Measurements from ENCODE around the gene EDARADD. TPM values are rescaled to one million over a fixed set of nuclear protein-coding genes. Genes with fewer than 3 reads are reported as not detected.
"Not testable (repeated sequence)": the region's sequence is repeated elsewhere in the genome, so short reads cannot be mapped to it uniquely, and the experiment has no call there.

Gene EDARADD
- total RNA-seq, 4 donors from 2014 or later = 0.55 to 2.6 (median 1.2) TPM; not detected in 1

DNA sequence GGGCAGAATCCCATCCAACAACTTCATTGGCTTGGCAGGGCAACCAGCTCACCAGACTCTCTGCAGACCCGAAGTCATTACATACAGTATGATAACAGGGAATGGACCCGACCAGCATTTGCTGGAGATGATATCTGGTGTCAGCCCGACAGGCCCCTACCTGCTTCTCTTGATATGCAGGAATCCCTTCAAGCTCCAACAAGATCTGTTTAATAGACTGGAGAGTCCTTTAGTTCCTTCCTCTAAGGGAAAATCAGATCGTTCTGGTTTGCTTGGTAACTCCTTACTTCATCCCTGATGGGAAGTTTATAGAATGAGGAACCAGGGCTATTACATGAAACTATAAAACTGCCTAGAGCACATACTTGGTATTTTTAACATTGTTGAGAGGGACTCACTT lies 61.2 kb downstream of the EDARADD start:
- DNase-seq = no peak
- no peak overlapping the region for H3K27ac ChIP-seq
- no peaks in the 10 kb centered on the region for H3K4me1 ChIP-seq
- intact Hi-C loops (cut with DNase I; ENCODE audit: low total_unique reads) = no loop called here
- H3K4me3 ChIP-seq = no peak overlapping the region
- TF ChIP-seq, protein P1, sequence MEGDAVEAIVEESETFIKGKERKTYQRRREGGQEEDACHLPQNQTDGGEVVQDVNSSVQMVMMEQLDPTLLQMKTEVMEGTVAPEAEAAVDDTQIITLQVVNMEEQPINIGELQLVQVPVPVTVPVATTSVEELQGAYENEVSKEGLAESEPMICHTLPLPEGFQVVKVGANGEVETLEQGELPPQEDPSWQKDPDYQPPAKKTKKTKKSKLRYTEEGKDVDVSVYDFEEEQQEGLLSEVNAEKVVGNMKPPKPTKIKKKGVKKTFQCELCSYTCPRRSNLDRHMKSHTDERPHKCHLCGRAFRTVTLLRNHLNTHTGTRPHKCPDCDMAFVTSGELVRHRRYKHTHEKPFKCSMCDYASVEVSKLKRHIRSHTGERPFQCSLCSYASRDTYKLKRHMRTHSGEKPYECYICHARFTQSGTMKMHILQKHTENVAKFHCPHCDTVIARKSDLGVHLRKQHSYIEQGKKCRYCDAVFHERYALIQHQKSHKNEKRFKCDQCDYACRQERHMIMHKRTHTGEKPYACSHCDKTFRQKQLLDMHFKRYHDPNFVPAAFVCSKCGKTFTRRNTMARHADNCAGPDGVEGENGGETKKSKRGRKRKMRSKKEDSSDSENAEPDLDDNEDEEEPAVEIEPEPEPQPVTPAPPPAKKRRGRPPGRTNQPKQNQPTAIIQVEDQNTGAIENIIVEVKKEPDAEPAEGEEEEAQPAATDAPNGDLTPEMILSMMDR (IDR thresholded peaks at IDR 0.05) = no peak
- TF ChIP-seq POLR2A (IDR thresholded peaks at IDR 0.05) = no peak
- no peaks in the 10 kb centered on the region for H3K27me3 ChIP-seq
- H3K9me3 ChIP-seq = no peaks in the 10 kb centered on the region
- no peaks in the 10 kb centered on the region for H3K36me3 ChIP-seq

DNA sequence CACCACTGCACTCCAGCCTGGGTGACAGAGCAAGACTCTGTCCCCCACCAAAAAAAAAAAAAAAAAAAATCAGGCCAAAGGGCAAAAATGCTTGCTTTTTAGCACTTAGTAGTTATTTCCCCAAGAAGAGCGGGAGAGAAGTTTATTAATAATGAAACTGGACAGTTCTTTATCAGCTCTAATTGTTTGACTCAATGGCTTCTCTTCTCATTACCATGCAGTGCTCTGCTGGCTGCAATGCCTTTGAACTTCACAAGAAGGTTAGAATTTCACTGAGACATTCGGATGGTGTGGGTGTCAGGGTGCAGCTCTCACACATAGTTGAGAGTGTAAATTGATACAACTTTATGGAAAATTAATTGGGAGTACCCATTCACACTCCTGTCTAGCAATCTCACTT lies 63.7 kb downstream of the EDARADD start:
- intact Hi-C loops (cut with DNase I; ENCODE audit: low total_unique reads) = no loop called here
- H3K9me3 ChIP-seq = no peaks in the 10 kb centered on the region
- H3K36me3 ChIP-seq = no peaks in the 10 kb centered on the region
- DNase-seq = no peak
- H3K27me3 ChIP-seq = no peaks in the 10 kb centered on the region
- no peak overlapping the region for H3K27ac ChIP-seq
- TF ChIP-seq, protein P1 (IDR thresholded peaks at IDR 0.05) = no peak
- TF ChIP-seq POLR2A (IDR thresholded peaks at IDR 0.05) = no peak
- no peaks in the 10 kb centered on the region for H3K4me1 ChIP-seq
- H3K4me3 ChIP-seq = no peak overlapping the region

DNA sequence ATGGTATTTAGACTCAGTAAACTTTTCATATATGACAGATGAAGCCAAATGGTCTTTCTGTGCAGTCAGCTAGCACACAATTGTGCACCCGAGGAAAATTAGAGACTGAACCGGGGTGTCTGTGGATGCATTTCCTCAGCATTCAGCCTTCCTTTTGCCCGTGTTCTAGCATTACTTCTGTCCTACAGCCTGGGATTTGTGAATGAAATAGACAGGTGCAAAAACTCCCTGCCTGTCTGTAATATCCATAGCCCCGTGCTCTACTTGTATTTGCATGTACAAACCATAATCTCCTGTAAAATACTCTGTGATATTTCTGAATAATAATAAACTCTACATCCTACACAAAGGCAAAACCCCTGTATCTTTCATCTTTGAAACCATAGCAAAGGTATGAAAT lies 64.9 kb downstream of the EDARADD start:
- no peak overlapping the region for H3K27ac ChIP-seq
- intact Hi-C loops (cut with DNase I; ENCODE audit: low total_unique reads) = no loop called here
- H3K9me3 ChIP-seq = no peaks in the 10 kb centered on the region
- no peak overlapping the region for H3K4me3 ChIP-seq
- TF ChIP-seq, protein P1 (IDR thresholded peaks at IDR 0.05) = no peak
- no peak for TF ChIP-seq POLR2A (IDR thresholded peaks at IDR 0.05)
- no peaks in the 10 kb centered on the region for H3K4me1 ChIP-seq
- H3K27me3 ChIP-seq = no peaks in the 10 kb centered on the region
- H3K36me3 ChIP-seq = no peaks in the 10 kb centered on the region
- DNase-seq = no peak

DNA sequence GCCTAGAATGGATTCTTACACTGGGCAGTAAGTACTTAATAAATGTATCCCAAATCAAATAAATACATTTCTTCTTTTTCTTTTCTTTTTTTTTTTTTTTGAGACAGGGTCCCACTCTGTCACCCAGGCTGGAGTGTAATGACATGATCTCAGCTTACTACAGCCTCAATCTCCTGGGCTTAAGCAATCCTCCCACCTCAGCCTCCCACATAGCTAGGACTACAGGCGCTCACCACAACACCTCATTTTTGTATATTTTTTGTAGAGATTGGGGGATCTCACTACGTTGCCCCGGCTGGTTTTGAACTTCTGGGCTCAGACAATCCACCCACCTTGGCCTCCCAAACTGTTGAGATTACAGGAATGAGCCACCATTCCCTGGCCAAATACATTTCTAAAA lies 66.0 kb downstream of the EDARADD start:
- no peak overlapping the region for H3K4me3 ChIP-seq
- no peaks in the 10 kb centered on the region for H3K4me1 ChIP-seq
- intact Hi-C loops (cut with DNase I; ENCODE audit: low total_unique reads) = no loop called here
- no peaks in the 10 kb centered on the region for H3K27me3 ChIP-seq
- no peaks in the 10 kb centered on the region for H3K9me3 ChIP-seq
- TF ChIP-seq, protein P1 (IDR thresholded peaks at IDR 0.05) = no peak
- no peak for DNase-seq
- no peaks in the 10 kb centered on the region for H3K36me3 ChIP-seq
- no peak overlapping the region for H3K27ac ChIP-seq

DNA sequence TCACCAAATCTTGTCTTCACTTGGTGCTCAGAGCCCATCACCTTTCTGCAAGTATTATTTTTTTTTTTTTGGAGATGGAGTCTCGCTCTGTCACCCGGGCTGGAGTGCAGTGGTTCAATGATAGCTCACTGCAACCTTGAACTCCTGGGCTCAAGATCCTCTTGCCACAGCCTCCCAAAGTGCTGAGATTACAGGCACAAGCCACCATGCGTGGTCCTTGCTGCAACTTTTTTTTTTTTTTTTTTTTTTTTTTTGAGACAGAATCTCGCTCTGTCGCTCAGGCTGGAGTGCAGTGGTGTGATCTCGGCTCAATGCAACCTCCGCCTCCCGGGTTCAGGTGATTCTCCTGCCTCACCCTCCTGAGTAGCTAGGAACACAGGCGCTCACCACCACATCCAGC lies 70.1 kb downstream of the EDARADD start:
- DNase-seq; H3K4me3 ChIP-seq; H3K9me3 ChIP-seq; intact Hi-C loops (cut with DNase I; ENCODE audit: low total_unique reads); H3K4me1 ChIP-seq; H3K27me3 ChIP-seq; H3K36me3 ChIP-seq; H3K27ac ChIP-seq: not testable (repeated sequence)

DNA sequence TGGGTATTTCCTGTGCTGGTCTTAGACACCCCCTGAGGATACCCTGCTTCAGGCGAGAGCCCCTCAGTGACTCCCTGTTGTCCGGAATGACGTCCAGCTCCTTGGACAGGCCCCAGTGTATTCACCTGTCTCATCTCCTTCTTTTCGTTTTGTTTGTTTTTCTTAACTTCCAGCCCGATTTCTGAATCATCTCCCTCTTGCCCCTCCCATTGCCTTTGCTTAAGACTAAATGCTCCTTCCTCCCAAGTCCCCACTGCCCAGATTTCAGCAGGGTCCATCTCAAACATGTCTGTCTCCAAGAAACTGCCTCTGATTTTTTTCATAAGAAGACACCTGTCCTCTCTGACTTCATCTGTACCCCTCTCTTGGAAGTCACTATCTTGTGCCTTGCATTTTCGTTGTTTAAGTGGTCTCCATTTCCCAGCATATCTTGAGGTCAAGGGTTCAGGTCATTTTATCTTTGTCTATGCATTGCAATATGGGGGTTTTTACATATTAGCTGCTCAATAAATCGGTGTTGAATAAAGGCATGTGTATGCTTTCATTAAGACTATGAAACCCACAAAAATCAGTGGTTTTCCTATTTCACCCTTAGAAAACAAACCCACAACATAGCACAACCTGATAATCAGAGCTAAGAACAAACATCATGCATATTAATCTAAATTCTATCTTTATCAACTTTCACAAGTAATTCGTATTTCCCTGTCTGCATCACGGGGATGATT lies 71.3 kb downstream of the EDARADD start:
- Histone ChIP-seq H3K36me3 (no peaks in the 10 kb centered on the region), H3K4me3 (no peak overlapping the region), H3K4me1 (no peaks in the 10 kb centered on the region), H3K27me3 (peaks cover 0 to 4% of the 10 kb centered on the region in 2 donors), H3K27ac (no peak overlapping the region), H3K9me3 (no peaks in the 10 kb centered on the region)
- no peak for TF ChIP-seq POLR2A (IDR thresholded peaks at IDR 0.05)
- TF ChIP-seq, protein P1 (IDR thresholded peaks at IDR 0.05) = no peak
- intact Hi-C loops (cut with DNase I; ENCODE audit: low total_unique reads) = no loop called here
- DNase-seq = no peak
